GM12872 (cell line): ENCODE measurements around the gene CACNA1D.

Experiments
- CTCF ChIP-seq: IDR thresholded peaks from 3 replicates; pipeline ENCODE4 v1.5.1; 2011; ENCODE audit warnings: low read depth, mild to moderate bottlenecking, low read length, moderate library complexity; ENCODE audit not compliant: insufficient read depth

Gene CACNA1D

GRCh38 chr3:53803816-53804695 lies 309.6 kb downstream of the CACNA1D start:
- no peak for TF ChIP-seq CTCF

- no peak for TF ChIP-seq CTCF
Measured at GRCh38 chr3:53804697-53805462, 310.5 kb downstream of the CACNA1D start.

GRCh38 chr3:53805463-53806159 lies 311.2 kb downstream of the CACNA1D start:
- no peak for TF ChIP-seq CTCF

GRCh38 chr3:53806182-53807116 lies 312.0 kb downstream of the CACNA1D start:
- TF ChIP-seq CTCF = no peak

- TF ChIP-seq CTCF = no peak
Measured at GRCh38 chr3:53807117-53807810, 312.9 kb downstream of the CACNA1D start.

GRCh38 chr3:53808496-53808895 lies 314.1 kb downstream of the CACNA1D start:
- no peak for TF ChIP-seq CTCF
